GM18520 (cell line): ENCODE data around the gene GGT7.
"Not testable (repeated sequence)": the region's sequence is repeated elsewhere in the genome, so short reads cannot be mapped to it uniquely, and the experiment has no call there.

Experiments
- ATAC-seq: cut with Tn5 transposase; IDR thresholded peaks from one replicate; pipeline ENCODE4 v1.9.1; 2021; ENCODE audit not compliant: unreplicated experiment

The GGT7 gene

GRCh38 chr20:34872622-34873224 lies at the start of gene GGT7:
Gene GGT7 (minus strand): TSS chr20:34872856. CDS start chr20:34872815, 41 bp downstream.
- ATAC-seq: peak; percentile 30

- no peak for ATAC-seq
Observed at GRCh38 chr20:34921436-34921835, 48.8 kb upstream of the GGT7 start.

GRCh38 chr20:34920055-34920454 lies 47.4 kb upstream of the GGT7 start:
- no peak for ATAC-seq

- ATAC-seq: no peak
Observed at GRCh38 chr20:34916774-34917354, 44.2 kb upstream of the GGT7 start.

GRCh38 chr20:34915749-34916455 lies 43.2 kb upstream of the GGT7 start:
- ATAC-seq: no peak

GRCh38 chr20:34915131-34915530 lies 42.5 kb upstream of the GGT7 start:
- no peak for ATAC-seq

- ATAC-seq: no peak
Observed at GRCh38 chr20:34907616-34908469, 35.2 kb upstream of the GGT7 start.

GRCh38 chr20:34904202-34904621 lies 31.6 kb upstream of the GGT7 start:
- no peak for ATAC-seq

- ATAC-seq: not testable (repeated sequence)
Observed at GRCh38 chr20:34898731-34899130, 26.1 kb upstream of the GGT7 start.

GRCh38 chr20:34898129-34898528 lies 25.5 kb upstream of the GGT7 start:
- ATAC-seq: not testable (repeated sequence)

- no peak for ATAC-seq
Observed at GRCh38 chr20:34896086-34896621, 23.5 kb upstream of the GGT7 start.

GRCh38 chr20:34895465-34895864 lies 22.8 kb upstream of the GGT7 start:
- no peak for ATAC-seq

- no peak for ATAC-seq
Observed at GRCh38 chr20:34894723-34895122, 22.1 kb upstream of the GGT7 start.

- no peak for ATAC-seq
Observed at GRCh38 chr20:34892671-34893070, 20.0 kb upstream of the GGT7 start.

GRCh38 chr20:34891166-34892062 lies 18.8 kb upstream of the GGT7 start:
- ATAC-seq: no peak

GRCh38 chr20:34888468-34888867 lies 15.8 kb upstream of the GGT7 start:
- no peak for ATAC-seq

GRCh38 chr20:34887023-34887422 lies 14.4 kb upstream of the GGT7 start:
- no peak for ATAC-seq

- no peak for ATAC-seq
Observed at GRCh38 chr20:34886122-34886521, 13.5 kb upstream of the GGT7 start.

- no peak for ATAC-seq
Observed at GRCh38 chr20:34884260-34884659, 11.6 kb upstream of the GGT7 start.

- no peak for ATAC-seq
Observed at GRCh38 chr20:34883809-34884208, 11.2 kb upstream of the GGT7 start.
